Effector memory CD8-positive, alpha-beta T cell (primary cell): ENCODE measurements around the gene ZCCHC9.

ENCODE experiments used
- ATAC-seq: fragments of 150-1000 bp; cut with Tn5 transposase; replicated peaks from 2 replicates; pipeline ENCODE4 v1.10.0; 2021; ENCODE audit warnings: mild to moderate bottlenecking, moderate library complexity
- DNase-seq, 3 experiments: peaks; one replicate each; pipeline ENCODE4 v3.0.0; 2021
- H3K27ac Mint-ChIP-seq, 2 donors: one replicate each; pipeline ENCODE4 v1.8.0; 2022; ENCODE audit warnings: mild to moderate bottlenecking in 2 of 2, mixed read lengths in 2 of 2, moderate library complexity in 2 of 2
- H3K27me3 Mint-ChIP-seq, 2 donors: one replicate each; pipeline ENCODE4 v1.8.0; 2022; ENCODE audit warnings: mixed read lengths in 2 of 2
- H3K36me3 Mint-ChIP-seq: one replicate; pipeline ENCODE4 v1.8.0; 2022; ENCODE audit warnings: mild to moderate bottlenecking, moderate library complexity, mixed read lengths; ENCODE audit not compliant: insufficient read depth
- H3K4me1 Mint-ChIP-seq, 2 donors: one replicate each; pipeline ENCODE4 v1.8.0; 2022; ENCODE audit warnings: low read depth in 2 of 2, mixed read lengths in 2 of 2
- H3K4me3 Mint-ChIP-seq, 2 donors: one replicate each; pipeline ENCODE4 v1.8.0; 2022; ENCODE audit warnings: mild to moderate bottlenecking in 2 of 2, mixed read lengths in 2 of 2, moderate library complexity in 2 of 2
- H3K9me3 Mint-ChIP-seq, 2 donors: one replicate each; pipeline ENCODE4 v1.8.0; 2022; ENCODE audit warnings: mixed read lengths in 2 of 2

ZCCHC9 gene

DNA sequence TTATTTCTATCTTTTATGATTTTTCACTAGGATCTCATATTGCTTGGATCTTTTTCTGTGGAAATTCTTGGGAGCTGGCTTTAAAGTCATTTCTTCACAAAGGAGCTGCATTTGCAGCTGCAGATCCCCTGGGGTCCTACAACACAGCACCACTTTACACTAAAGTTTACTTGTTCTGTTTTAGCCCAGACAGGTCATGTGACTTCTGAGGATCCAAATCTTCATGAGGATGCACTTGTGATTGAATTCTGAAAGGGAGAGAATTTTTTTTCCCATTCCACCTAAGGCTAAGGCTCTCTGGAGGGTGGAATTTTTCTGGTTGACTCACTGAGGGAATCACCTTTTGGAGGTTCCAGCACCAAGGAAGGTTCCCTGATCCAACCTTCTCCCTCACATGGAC is 49.1 kb downstream of the ZCCHC9 start:
- H3K27ac Mint-ChIP-seq = no peak overlapping the region
- peaks cover 0 to 10% of the 10 kb centered on the region in 2 donors for H3K27me3 Mint-ChIP-seq
- no peaks in the 10 kb centered on the region for H3K4me1 Mint-ChIP-seq
- H3K4me3 Mint-ChIP-seq = no peak overlapping the region
- DNase-seq (no peak), ATAC-seq (no peak)
- H3K9me3 Mint-ChIP-seq = no peaks in the 10 kb centered on the region
- no peaks in the 10 kb centered on the region for H3K36me3 Mint-ChIP-seq

DNA sequence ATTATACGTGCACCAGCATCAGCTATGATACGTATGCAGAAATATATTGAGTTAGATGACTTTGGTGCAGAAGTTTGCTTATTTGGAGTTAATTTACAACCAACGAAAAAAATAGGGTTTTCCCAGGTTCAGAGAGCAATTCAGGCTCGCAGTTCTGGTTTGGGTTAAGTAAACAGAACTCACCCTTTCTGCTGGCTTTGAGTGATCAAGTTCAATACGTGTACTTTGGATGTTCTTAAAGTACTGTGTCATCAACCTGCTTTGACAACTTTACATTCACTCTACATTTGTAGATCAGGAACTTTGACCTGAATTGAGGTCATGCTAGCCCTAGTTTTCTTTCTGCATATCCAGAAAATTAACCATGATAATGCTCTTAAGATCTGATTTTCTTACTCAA is 51.8 kb downstream of the ZCCHC9 start:
- no peak overlapping the region for H3K27ac Mint-ChIP-seq
- no peaks in the 10 kb centered on the region for H3K4me1 Mint-ChIP-seq
- ATAC-seq = no peak
- H3K9me3 Mint-ChIP-seq = no peaks in the 10 kb centered on the region
- H3K27me3 Mint-ChIP-seq = peaks cover 0 to 10% of the 10 kb centered on the region in 2 donors
- DNase-seq = no peak
- no peak overlapping the region for H3K4me3 Mint-ChIP-seq
- H3K36me3 Mint-ChIP-seq = no peaks in the 10 kb centered on the region

DNA sequence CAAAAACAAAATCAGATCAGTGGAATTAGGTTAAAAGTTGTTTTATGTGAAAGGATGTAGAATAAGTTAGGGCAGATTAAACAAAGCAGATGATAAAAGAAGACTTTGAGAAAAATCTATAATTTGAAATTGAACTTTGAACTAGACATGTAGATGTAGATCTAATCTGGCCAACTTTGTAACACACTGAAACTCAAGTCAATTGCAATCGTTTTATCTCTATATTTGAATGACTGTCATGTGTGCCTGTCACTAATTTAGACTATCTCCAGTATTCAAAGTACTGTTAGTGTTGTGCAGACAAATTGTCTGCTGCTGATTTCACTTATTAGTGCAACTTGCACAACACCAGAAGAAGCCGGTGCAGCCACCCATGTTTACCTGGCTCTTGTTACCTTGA is 52.7 kb downstream of the ZCCHC9 start:
- no peak overlapping the region for H3K4me3 Mint-ChIP-seq
- DNase-seq (no peak), ATAC-seq (no peak)

DNA sequence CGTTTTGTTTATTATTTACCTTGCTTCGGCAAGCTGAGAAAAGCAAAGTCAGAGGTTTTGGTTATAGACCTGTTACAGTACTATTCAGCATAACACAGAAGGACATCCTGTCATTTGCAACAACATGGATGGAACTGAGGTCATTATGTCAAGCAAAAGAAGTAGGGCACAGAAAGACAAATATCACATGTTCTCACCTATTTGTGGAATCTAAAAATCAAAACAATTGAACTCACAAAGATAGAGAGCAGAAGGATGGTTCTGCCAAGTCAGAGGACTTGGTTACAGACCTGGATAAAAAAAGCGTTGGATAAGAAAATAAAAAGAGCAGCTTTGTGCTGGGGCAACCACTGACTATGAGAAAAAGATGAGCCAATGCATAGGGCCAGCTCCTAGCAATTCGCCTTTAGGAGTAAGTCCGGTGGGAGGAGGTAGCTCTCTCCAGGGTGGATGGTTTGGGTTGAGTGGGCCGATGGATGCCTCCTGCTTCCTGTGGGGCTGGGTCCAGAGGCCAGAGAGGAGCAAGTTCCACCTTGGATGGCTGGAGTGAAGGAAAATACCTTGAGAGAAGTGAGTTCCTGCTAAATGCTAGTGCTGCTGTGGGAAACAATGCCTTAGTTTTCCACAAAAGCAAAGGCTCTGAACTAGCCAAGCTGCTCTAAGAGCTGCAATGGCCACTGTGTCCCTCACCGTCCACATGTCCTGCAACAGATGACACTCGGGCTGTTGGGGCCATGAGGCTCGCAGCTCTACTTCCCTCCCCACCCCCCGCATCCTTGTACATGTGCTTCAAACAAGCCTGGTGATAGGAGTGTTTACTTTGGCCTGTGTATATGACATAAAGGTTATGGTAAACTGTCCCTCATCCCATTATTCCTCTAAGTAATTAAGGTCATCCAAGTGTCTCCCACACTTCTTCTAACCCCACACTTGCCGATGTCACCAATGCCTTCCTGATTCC is 54.2 kb downstream of the ZCCHC9 start:
- H3K27me3 Mint-ChIP-seq = peaks cover 7 to 16% of the 10 kb centered on the region in 2 donors
- no peak overlapping the region for H3K4me3 Mint-ChIP-seq
- no peak for DNase-seq
- no peak overlapping the region for H3K27ac Mint-ChIP-seq
- no peaks in the 10 kb centered on the region for H3K36me3 Mint-ChIP-seq
- no peak for ATAC-seq
- no peaks in the 10 kb centered on the region for H3K9me3 Mint-ChIP-seq
- no peaks in the 10 kb centered on the region for H3K4me1 Mint-ChIP-seq

More for the DNA sequence above, 52.7 kb downstream of the ZCCHC9 start:
- no peak overlapping the region for H3K27ac Mint-ChIP-seq
- no peaks in the 10 kb centered on the region for H3K36me3 Mint-ChIP-seq
- no peaks in the 10 kb centered on the region for H3K9me3 Mint-ChIP-seq
- H3K4me1 Mint-ChIP-seq = no peaks in the 10 kb centered on the region
- peaks cover 5 to 13% of the 10 kb centered on the region in 2 donors for H3K27me3 Mint-ChIP-seq

DNA sequence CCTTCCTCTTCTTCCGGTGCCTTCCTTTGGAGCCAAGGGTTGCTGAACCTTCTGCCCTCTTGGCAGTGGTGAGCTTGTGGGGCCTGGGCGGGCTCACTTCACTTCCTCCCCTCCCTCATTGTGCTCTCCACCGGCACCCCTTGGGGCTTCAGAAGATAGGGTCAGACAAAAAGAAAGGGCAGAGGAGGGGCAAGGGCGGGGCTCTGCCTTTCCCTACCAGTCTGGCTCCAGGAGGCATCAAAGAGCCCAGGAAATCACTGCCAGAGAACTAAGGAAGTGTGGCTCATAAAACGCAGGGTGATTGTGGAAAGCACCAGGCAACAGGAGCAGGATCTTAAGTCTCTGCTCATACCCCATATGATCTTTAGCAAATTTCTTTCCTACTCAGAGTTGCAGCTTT is 57.7 kb downstream of the ZCCHC9 start:
- DNase-seq (no peak), ATAC-seq (no peak)
- no peak overlapping the region for H3K27ac Mint-ChIP-seq
- no peaks in the 10 kb centered on the region for H3K36me3 Mint-ChIP-seq
- no peak overlapping the region for H3K4me3 Mint-ChIP-seq
- H3K9me3 Mint-ChIP-seq = no peaks in the 10 kb centered on the region
- no peaks in the 10 kb centered on the region for H3K4me1 Mint-ChIP-seq
- H3K27me3 Mint-ChIP-seq = peaks cover 7 to 12% of the 10 kb centered on the region in 2 donors

DNA sequence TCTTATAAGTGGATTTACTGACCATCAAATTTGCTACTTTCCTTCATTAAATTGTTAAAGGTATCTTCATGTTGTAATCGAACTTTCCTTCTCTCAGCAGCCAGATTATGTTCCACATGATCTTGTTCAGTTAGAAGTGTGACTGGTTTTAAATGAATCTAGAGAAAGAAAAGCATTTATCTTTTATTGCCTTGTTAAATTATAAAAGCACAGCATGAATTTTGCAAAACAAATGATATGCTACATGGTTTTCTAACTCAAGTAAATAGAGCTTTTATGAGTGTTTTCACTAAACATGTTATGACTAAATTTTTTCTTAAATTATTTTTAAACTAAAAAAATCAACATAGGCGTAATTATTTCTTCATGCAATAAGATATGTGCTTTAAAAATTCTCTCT is 58.5 kb downstream of the ZCCHC9 start:
- H3K27me3 Mint-ChIP-seq = peaks cover 7 to 12% of the 10 kb centered on the region in 2 donors

DNA sequence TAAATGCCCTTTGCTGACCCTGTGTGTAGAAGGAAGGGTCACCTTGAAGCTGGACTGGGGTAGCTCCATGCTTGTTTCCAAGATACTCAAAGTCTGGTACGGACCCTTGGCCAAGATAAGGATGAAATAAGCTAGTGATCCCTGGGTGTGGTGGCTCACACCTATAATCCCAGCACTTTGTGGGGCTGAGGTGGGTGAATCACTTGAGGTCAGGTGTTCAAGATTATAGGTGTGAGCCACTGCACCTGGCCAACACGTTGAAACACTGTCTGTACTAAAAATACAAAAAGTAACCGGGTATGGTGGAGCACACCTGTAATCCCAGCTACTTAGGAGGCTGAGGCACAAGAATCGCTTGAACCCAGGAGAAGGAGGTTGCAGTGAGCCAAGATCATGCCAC is 59.3 kb downstream of the ZCCHC9 start:
- no peaks in the 10 kb centered on the region for H3K9me3 Mint-ChIP-seq
- no peak for ATAC-seq
- no peak overlapping the region for H3K4me3 Mint-ChIP-seq
- H3K36me3 Mint-ChIP-seq = no peaks in the 10 kb centered on the region
- H3K4me1 Mint-ChIP-seq = no peaks in the 10 kb centered on the region
- no peak overlapping the region for H3K27ac Mint-ChIP-seq
- no peak for DNase-seq
- H3K27me3 Mint-ChIP-seq = peaks cover 12 to 13% of the 10 kb centered on the region in 2 donors

More for the DNA sequence above, 58.5 kb downstream of the ZCCHC9 start:
- no peak overlapping the region for H3K27ac Mint-ChIP-seq
- ATAC-seq (no peak), DNase-seq (no peak)
- H3K4me3 Mint-ChIP-seq = no peak overlapping the region
- H3K4me1 Mint-ChIP-seq = no peaks in the 10 kb centered on the region
- H3K9me3 Mint-ChIP-seq = no peaks in the 10 kb centered on the region
- no peaks in the 10 kb centered on the region for H3K36me3 Mint-ChIP-seq

DNA sequence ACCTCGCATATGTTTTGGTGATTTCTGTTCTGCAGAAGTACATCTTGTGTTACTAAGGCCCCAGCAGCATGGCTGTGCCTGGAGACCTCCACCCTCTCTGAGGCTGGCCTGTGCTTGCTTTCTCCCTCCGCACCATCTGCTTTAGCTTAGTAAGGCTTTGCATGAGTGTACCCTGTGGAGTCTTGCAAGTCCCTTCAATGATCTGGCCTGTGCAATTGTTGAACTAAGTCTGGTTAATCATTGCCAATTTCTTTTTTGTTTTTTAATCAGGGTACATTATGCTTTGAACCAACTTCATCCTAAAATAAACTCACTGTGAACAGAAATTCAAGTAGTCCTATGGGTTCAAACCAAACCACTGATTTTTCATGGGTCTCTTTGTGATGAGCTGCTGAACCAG is 60.2 kb downstream of the ZCCHC9 start:
- ATAC-seq (no peak), DNase-seq (no peak)
- Mint-ChIP-seq H3K27me3 (peaks cover 12 to 19% of the 10 kb centered on the region in 2 donors), H3K4me1 (no peaks in the 10 kb centered on the region), H3K36me3 (no peaks in the 10 kb centered on the region), H3K4me3 (no peak overlapping the region), H3K9me3 (no peaks in the 10 kb centered on the region), H3K27ac (no peak overlapping the region)
